ENCODE results near the gene TIMM29. TPM values are rescaled to one million over a fixed set of nuclear protein-coding genes. Genes with fewer than 3 reads are reported as not detected.

The TIMM29 gene
- total RNA-seq, 3 donors from 2014 or later (not counting 1 experiment from before 2014, with no cell fraction given) = 20.7 to 30.9 (median 24.1) TPM

DNA sequence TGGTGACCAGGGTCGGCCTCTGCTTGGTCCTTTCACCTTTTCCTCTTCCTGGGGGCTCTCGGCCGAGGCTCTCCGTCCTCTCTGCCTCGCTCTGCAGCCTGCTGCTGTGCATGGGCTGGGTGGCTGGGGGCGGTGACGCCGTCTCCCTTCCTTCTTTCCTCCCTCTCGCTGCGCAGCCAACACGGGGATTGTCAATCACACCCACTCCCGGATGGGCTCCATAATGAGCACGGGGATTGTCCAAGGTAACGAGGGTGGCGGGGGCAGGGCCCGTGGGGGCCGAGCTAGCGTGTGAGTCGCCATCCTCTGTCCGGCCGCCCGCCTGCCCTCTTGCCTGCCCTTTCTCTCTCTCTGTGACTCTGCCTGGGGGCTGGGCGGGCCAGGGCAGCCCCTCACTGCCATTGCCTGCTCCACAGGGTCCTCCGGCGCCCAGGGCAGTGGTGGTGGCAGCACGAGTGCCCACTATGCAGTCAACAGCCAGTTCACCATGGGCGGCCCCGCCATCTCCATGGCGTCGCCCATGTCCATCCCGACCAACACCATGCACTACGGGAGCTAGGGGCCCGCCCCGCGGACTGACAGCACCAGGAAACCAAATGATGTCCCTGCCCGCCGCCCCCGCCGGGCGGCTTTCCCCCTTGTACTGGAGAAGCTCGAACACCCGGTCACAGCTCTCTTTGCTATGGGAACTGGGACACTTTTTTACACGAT, 7.3 kb upstream of the TIMM29 start:
- TF ChIP-seq, protein P1, sequence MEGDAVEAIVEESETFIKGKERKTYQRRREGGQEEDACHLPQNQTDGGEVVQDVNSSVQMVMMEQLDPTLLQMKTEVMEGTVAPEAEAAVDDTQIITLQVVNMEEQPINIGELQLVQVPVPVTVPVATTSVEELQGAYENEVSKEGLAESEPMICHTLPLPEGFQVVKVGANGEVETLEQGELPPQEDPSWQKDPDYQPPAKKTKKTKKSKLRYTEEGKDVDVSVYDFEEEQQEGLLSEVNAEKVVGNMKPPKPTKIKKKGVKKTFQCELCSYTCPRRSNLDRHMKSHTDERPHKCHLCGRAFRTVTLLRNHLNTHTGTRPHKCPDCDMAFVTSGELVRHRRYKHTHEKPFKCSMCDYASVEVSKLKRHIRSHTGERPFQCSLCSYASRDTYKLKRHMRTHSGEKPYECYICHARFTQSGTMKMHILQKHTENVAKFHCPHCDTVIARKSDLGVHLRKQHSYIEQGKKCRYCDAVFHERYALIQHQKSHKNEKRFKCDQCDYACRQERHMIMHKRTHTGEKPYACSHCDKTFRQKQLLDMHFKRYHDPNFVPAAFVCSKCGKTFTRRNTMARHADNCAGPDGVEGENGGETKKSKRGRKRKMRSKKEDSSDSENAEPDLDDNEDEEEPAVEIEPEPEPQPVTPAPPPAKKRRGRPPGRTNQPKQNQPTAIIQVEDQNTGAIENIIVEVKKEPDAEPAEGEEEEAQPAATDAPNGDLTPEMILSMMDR (IDR thresholded peaks at IDR 0.05) = no peak
- H3K36me3 ChIP-seq (ENCODE audit: control insufficient read depth, insufficient read depth, low read length) = peaks cover 24% of the 10 kb centered on the region

GRCh38 chr19:10921910-10922637, 6.5 kb upstream of the TIMM29 start:
- H3K9me3 ChIP-seq (ENCODE audit: control insufficient read depth, insufficient read depth, low read length) = no peaks in the 10 kb centered on the region
- no peaks in the 10 kb centered on the region for H3K27me3 ChIP-seq (ENCODE audit: control insufficient read depth, insufficient read depth, low read length)
- peaks cover 23% of the 10 kb centered on the region for H3K36me3 ChIP-seq (ENCODE audit: control insufficient read depth, insufficient read depth, low read length)
- Mint-ChIP-seq H3K36me3 (no peaks in the 10 kb centered on the region), H3K9me3 (no peaks in the 10 kb centered on the region), H3K27me3 (ENCODE audit: low read depth in 2 of 2) (no peaks in the 10 kb centered on the region), H3K27ac (no peak overlapping the region), H3K4me3 (no peak overlapping the region), H3K4me1 (peaks cover 0 to 12% of the 10 kb centered on the region in 2 donors)
- intact Hi-C loops (cut with micrococcal nuclease) = no loop called here
- ATAC-seq = no peak
- TF ChIP-seq, protein P1 (IDR thresholded peaks at IDR 0.05) = no peak
- DNase-seq = no peak
- peaks cover 1% of the 10 kb centered on the region for H3K4me1 ChIP-seq (ENCODE audit: control insufficient read depth, insufficient read depth, low read length)
- WGBS (ENCODE audit: insufficient coverage) = 94% methylated on average over 33 of the region's 33 CpGs
- no peak overlapping the region for H3K27ac ChIP-seq (ENCODE audit: low read length)
- no peak overlapping the region for H3K4me3 ChIP-seq (ENCODE audit: low read length)

More for the DNA sequence above, 7.3 kb upstream of the TIMM29 start:
- Mint-ChIP-seq H3K27ac (no peak overlapping the region), H3K9me3 (no peaks in the 10 kb centered on the region), H3K4me1 (peaks cover 0 to 11% of the 10 kb centered on the region in 2 donors), H3K36me3 (no peaks in the 10 kb centered on the region), H3K4me3 (no peak overlapping the region), H3K27me3 (ENCODE audit: low read depth in 2 of 2) (no peaks in the 10 kb centered on the region)
- no peaks in the 10 kb centered on the region for H3K27me3 ChIP-seq (ENCODE audit: control insufficient read depth, insufficient read depth, low read length)
- DNase-seq (no peak), ATAC-seq (no peak)
- H3K9me3 ChIP-seq (ENCODE audit: control insufficient read depth, insufficient read depth, low read length) = no peaks in the 10 kb centered on the region
- no peak overlapping the region for H3K27ac ChIP-seq (ENCODE audit: low read length)
- H3K4me1 ChIP-seq (ENCODE audit: control insufficient read depth, insufficient read depth, low read length) = no peaks in the 10 kb centered on the region
- intact Hi-C loops (cut with micrococcal nuclease) = no loop called here
- 95% methylated on average over 43 of the region's 43 CpGs for WGBS (ENCODE audit: insufficient coverage)
- no peak overlapping the region for H3K4me3 ChIP-seq (ENCODE audit: low read length)

- Histone ChIP-seq H3K4me3 (ENCODE audit: low read length) (no peak overlapping the region), H3K27me3 (ENCODE audit: control insufficient read depth, insufficient read depth, low read length) (no peaks in the 10 kb centered on the region), H3K27ac (ENCODE audit: low read length) (no peak overlapping the region), H3K4me1 (ENCODE audit: control insufficient read depth, insufficient read depth, low read length) (peaks cover 7% of the 10 kb centered on the region), H3K36me3 (ENCODE audit: control insufficient read depth, insufficient read depth, low read length) (peaks cover 23% of the 10 kb centered on the region), H3K9me3 (ENCODE audit: control insufficient read depth, insufficient read depth, low read length) (no peaks in the 10 kb centered on the region)
- TF ChIP-seq, protein P1 (IDR thresholded peaks at IDR 0.05) = no peak
- intact Hi-C loops (cut with micrococcal nuclease) = no loop called here
- no peak for ATAC-seq
- no peak for DNase-seq
- Mint-ChIP-seq H3K36me3 (no peaks in the 10 kb centered on the region), H3K27me3 (ENCODE audit: low read depth in 2 of 2) (no peaks in the 10 kb centered on the region), H3K9me3 (no peaks in the 10 kb centered on the region), H3K27ac (no peak overlapping the region), H3K4me3 (no peak overlapping the region), H3K4me1 (peaks cover 0 to 17% of the 10 kb centered on the region in 2 donors)
- 98% methylated on average over 10 of the region's 13 CpGs for WGBS (ENCODE audit: insufficient coverage)
Observed at GRCh38 chr19:10922638-10923014, 6.0 kb upstream of the TIMM29 start.

Data from natural killer cell (primary cell).